ENCODE results near the gene CIC. TPM values are rescaled to one million over a fixed set of nuclear protein-coding genes. Genes with fewer than 3 reads are reported as not detected.

The CIC gene
- total RNA-seq, 1 experiment from 2014 or later = 75.5 TPM

- Mint-ChIP-seq H3K4me3 (ENCODE audit: low read depth, unreplicated experiment) (no peak overlapping the region), H3K9me3 (ENCODE audit: low read depth, unreplicated experiment) (no peaks in the 10 kb centered on the region), H3K27ac (ENCODE audit: unreplicated experiment) (peak overlapping the region; percentile 43), H3K27me3 (ENCODE audit: unreplicated experiment) (no peaks in the 10 kb centered on the region), H3K4me1 (ENCODE audit: low read depth, unreplicated experiment) (peaks cover 6% of the 10 kb centered on the region), H3K36me3 (ENCODE audit: insufficient read depth, unreplicated experiment) (peaks cover 85% of the 10 kb centered on the region)
- no peak for DNase-seq
- CTCF ChIA-PET = interaction anchor here (1.2 kb wide), 1 partner anchor 23 kb away, joined by 3 read pairs; no protein-coding TSS in a partner anchor
- TF ChIP-seq CTCF (IDR thresholded peaks at IDR 0.05; ENCODE audit: unreplicated experiment) = no peak
- no TSS peak for BruUV-seq (replicated peaks)
- intact Hi-C loops (cut with micrococcal nuclease; ENCODE audit: unreplicated experiment) = no loop called here
Measured at GRCh38 chr19:42229301-42229854, 39.7 kb upstream of the CIC start.

GRCh38 chr19:42229855-42230351, 39.1 kb upstream of the CIC start:
- no TSS peak for BruUV-seq (replicated peaks)
- Mint-ChIP-seq H3K4me1 (ENCODE audit: low read depth, unreplicated experiment) (peaks cover 6% of the 10 kb centered on the region), H3K27ac (ENCODE audit: unreplicated experiment) (peak overlapping the region; percentile 43), H3K9me3 (ENCODE audit: low read depth, unreplicated experiment) (no peaks in the 10 kb centered on the region), H3K36me3 (ENCODE audit: insufficient read depth, unreplicated experiment) (peaks cover 84% of the 10 kb centered on the region), H3K4me3 (ENCODE audit: low read depth, unreplicated experiment) (no peak overlapping the region), H3K27me3 (ENCODE audit: unreplicated experiment) (no peaks in the 10 kb centered on the region)
- TF ChIP-seq CTCF (IDR thresholded peaks at IDR 0.05; ENCODE audit: unreplicated experiment) = no peak
- CTCF ChIA-PET = interaction anchor here (0.9 to 1.2 kb wide), 2 partner anchors 23 to 339 kb away, joined by 3 read pairs; no protein-coding TSS in a partner anchor
- intact Hi-C loops (cut with micrococcal nuclease; ENCODE audit: unreplicated experiment) = no loop called here
- DNase-seq = no peak

GRCh38 chr19:42230571-42230970, 38.5 kb upstream of the CIC start:
- peaks cover 86% of the 10 kb centered on the region for H3K36me3 Mint-ChIP-seq (ENCODE audit: insufficient read depth, unreplicated experiment)
- no peak for TF ChIP-seq CTCF (IDR thresholded peaks at IDR 0.05; ENCODE audit: unreplicated experiment)
- CTCF ChIA-PET = interaction anchor here (0.9 kb wide), 1 partner anchor 338 kb away, joined by 3 read pairs; no protein-coding TSS in a partner anchor

DNA sequence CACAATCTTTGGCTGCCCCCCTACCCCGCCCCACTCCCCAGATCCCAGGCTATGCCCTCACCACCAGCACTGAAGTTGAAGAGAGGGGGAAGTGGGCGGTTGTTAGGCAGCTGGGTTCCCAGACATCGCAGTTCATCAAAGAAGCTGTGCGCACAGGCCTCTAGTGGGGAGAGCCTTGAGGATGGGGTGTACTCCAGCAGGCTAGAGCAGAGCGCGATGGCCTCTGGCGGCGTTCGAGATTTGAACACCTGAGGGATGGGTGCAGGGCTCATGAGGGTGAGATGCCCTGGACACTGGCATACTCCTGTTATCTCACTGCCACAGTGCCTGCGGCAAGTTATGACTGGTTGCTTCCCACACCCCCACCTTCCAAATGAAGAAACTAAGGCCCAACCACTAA, 36.6 kb upstream of the CIC start:
- TF ChIP-seq CTCF (IDR thresholded peaks at IDR 0.05; ENCODE audit: unreplicated experiment) = no peak
- no peak for DNase-seq
- BruUV-seq (replicated peaks) = no TSS peak
- intact Hi-C loops (cut with micrococcal nuclease; ENCODE audit: unreplicated experiment) = no loop called here
- peaks cover 85% of the 10 kb centered on the region for H3K36me3 Mint-ChIP-seq (ENCODE audit: insufficient read depth, unreplicated experiment)
- H3K4me1 Mint-ChIP-seq (ENCODE audit: low read depth, unreplicated experiment) = no peaks in the 10 kb centered on the region
- no peaks in the 10 kb centered on the region for H3K27me3 Mint-ChIP-seq (ENCODE audit: unreplicated experiment)
- no peak overlapping the region for H3K4me3 Mint-ChIP-seq (ENCODE audit: low read depth, unreplicated experiment)
- no peak overlapping the region for H3K27ac Mint-ChIP-seq (ENCODE audit: unreplicated experiment)
- no peaks in the 10 kb centered on the region for H3K9me3 Mint-ChIP-seq (ENCODE audit: low read depth, unreplicated experiment)
- CTCF ChIA-PET = interaction anchor here (1.0 to 2.6 kb wide), 2 partner anchors 10 to 17 kb away, joined by 3 to 11 read pairs; partner anchors contain the start of gene GSK3A

More at GRCh38 chr19:42230571-42230970, 38.5 kb upstream of the CIC start:
- Mint-ChIP-seq H3K27ac (ENCODE audit: unreplicated experiment) (no peak overlapping the region), H3K4me1 (ENCODE audit: low read depth, unreplicated experiment) (peaks cover 6% of the 10 kb centered on the region), H3K9me3 (ENCODE audit: low read depth, unreplicated experiment) (no peaks in the 10 kb centered on the region), H3K4me3 (ENCODE audit: low read depth, unreplicated experiment) (no peak overlapping the region), H3K27me3 (ENCODE audit: unreplicated experiment) (no peaks in the 10 kb centered on the region)
- no TSS peak for BruUV-seq (replicated peaks)
- no peak for DNase-seq
- intact Hi-C loops (cut with micrococcal nuclease; ENCODE audit: unreplicated experiment) = no loop called here

All from Calu3 (cell line).